T1000 (cell line): ENCODE measurements around the gene GCK.

Experiments
- DNase-seq: peaks from one replicate; lab custom pipeline; 2025; ENCODE audit warnings: mixed read lengths; lab: John Stamatoyannopoulos, UW

Gene GCK

DNA sequence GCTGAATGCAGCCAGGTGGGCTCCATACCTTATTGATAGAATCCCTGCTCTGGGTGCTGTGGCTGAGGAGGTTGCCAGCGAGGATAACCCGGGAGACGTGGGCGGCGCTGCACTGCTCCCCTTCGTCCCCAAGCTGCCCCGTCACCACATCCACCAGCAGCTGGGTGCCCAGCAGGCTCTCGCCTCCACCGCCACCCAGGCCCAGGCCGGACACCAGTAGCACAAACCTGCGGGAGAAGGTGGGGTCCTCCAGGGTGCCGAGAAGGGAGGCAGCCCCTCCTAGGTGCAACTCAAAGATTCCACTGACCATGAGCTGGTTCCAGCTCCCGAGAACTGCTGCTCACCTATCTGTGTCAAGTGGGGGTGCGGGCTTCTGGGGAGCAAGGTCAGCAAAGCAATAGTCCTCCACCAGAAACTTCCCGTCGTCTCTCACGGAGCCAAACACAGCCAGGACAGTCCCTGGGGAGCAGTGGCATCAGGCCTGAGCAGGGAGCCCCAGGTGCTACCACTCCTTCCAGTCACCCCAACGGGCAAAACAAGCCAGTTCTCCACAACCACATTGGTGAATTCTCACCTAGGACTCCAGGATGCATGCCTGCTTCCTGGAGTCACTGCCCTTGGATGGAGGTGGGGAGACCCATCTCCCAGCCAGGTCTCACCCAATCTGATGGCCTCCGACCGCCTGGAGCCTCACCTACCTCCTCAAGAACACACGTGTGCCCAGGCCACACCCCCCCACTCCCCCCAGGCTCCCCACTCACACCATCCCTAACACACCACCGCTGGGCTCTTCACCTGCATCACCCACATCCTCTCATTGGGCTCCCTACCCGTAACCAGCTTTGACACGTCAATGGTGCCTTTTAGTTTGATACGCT, 72.2 kb downstream of the GCK start:
- DNase-seq = no peak

DNA sequence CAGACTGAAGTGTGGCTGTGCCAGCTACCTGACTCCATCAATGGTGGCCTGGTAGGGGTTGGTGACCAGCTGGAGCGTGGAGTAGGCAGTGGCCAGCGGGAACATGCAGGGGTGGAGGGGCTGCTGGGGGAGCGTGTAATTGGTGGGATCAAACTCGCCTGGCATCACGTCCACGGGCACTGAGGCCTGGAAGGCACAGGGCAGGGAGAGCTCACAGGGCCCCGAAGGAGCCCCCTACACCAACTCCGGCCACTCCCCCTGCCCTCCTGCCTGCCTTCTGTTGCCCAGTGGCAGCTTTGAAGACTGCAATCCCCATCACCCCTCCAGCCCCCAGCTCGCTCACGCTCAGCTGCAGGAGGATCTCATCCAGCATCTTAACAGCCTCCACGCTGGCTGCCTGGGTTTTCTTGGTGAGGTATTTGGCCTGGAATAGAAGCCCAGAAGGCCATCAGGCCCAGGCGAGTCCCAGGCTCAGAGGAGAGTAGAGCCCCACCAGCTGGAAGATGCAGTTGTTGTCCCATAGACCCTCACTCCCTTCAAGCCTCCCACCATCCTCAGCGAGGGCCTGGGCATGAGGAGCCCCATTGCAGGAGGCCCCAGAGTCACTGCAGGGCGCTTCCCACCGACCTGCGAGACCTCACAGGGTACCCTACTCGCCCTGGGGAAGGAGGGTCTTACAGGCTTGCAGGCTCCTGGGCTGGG, 73.0 kb downstream of the GCK start:
- no peak for DNase-seq

DNA sequence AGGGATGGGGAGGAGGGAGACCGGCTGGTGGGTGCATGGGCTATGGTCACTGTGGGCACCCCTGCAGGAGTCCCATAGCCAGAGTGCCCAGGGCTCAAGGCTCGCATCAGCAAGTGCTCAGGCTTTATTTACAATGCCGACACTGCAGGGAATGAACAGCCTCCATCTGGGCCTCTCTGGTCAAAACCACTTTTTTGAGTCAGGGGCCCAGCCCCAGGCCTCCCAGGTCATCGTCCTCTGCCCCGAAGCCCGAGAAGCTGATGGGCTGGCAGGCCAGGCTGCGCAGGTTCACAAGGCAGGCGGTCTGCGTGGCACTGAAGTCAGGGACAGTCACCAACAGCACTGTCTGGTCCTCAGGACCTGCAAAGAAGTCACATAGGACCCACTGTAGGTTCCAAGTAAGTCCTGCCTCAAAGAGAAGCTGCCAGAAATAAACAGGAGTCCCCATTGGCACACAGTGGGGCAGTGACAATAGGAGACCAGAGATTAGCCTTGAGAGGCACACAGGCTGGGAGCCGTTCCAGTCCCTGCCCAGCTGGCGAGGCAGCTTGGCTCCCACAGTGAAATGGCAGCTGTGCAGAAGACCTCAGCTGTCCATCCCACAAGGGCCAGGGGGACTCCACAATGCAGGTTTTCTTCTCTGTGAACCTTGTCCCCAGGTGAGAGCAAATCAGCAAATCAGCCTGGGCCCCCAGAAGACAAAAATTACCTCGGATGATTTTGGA, 74.5 kb downstream of the GCK start:
- DNase-seq = no peak

DNA sequence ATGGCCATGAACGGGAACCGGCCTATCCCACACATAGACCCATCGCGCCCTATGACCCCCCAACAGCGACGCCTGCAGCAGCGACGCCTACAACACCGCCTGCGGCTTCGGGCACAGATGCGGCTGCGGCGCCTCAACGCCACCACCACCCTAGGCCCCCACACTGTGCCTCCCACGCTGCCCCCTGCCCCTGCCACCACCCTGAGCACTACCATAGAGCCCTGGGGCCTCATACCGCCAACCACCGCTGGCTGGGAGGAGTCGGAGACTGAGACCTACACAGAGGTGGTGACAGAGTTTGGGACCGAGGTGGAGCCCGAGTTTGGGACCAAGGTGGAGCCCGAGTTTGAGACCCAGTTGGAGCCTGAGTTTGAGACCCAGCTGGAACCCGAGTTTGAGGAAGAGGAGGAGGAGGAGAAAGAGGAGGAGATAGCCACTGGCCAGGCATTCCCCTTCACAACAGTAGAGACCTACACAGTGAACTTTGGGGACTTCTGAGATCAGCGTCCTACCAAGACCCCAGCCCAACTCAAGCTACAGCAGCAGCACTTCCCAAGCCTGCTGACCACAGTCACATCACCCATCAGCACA, 75.4 kb downstream of the GCK start:
- DNase-seq = no peak

DNA sequence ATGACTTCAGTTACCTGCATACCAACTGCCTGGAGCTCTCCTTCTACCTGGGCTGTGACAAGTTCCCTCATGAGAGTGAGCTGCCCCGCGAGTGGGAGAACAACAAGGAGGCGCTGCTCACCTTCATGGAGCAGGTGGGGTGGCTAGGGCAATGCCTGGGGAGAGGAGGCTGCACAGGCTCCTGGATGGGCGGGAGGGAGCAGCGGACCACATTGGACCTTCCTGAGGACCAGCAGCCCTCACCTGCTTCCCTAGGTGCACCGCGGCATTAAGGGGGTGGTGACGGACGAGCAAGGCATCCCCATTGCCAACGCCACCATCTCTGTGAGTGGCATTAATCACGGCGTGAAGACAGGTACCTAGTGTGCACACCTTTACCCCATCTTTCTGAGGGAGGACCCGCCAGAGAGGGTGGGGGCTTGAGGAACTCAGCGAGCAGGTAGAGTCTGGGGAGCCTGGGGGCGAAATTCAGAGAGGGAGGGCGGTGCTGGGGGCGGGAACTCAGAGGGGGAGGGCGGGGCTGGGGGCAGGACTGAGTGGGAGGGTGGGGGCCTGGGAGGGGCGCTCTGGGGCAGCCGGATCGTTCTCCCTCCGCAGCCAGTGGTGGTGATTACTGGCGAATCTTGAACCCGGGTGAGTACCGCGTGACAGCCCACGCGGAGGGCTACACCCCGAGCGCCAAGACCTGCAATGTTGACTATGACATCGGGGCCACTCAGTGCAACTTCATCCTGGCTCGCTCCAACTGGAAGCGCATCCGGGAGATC, 76.1 kb downstream of the GCK start:
- DNase-seq = no peak

DNA sequence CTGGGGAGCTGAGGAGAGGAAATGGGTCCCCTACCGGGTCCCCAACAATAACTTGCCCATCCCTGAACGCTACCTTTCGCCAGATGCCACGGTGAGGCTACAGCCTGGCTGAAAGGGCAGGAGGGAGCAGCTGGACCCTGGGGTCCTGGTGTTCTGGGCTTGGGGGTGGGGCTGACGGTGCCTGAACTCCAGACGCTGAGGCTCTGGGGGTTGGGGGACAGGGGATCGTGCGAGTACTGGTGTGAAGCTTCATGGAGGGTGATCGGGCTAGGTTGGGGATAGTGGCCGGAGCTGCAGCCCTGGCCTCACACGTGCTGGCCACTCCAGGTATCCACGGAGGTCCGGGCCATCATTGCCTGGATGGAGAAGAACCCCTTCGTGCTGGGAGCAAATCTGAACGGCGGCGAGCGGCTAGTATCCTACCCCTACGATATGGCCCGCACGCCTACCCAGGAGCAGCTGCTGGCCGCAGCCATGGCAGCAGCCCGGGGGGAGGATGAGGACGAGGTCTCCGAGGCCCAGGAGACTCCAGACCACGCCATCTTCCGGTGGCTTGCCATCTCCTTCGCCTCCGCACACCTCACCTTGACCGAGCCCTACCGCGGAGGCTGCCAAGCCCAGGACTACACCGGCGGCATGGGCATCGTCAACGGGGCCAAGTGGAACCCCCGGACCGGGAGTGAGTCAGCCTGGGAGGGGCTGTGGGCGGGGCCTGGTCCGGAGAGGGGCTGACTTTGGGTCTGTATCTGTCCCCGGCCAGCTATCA, 76.8 kb downstream of the GCK start:
- no peak for DNase-seq

DNA sequence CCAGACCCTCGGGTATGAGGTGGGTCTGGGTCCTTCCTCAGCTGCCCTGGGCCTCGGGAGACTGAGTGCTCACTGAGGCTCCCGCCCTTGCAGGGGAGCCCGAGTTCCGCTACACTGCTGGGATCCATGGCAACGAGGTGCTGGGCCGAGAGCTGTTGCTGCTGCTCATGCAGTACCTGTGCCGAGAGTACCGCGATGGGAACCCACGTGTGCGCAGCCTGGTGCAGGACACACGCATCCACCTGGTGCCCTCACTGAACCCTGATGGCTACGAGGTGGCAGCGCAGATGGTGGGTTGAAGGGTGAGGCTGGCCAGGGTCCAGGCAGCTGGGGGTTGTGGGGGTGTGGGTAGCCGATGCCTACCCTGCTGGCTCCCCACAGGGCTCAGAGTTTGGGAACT, 77.5 kb downstream of the GCK start:
- no peak for DNase-seq

DNA sequence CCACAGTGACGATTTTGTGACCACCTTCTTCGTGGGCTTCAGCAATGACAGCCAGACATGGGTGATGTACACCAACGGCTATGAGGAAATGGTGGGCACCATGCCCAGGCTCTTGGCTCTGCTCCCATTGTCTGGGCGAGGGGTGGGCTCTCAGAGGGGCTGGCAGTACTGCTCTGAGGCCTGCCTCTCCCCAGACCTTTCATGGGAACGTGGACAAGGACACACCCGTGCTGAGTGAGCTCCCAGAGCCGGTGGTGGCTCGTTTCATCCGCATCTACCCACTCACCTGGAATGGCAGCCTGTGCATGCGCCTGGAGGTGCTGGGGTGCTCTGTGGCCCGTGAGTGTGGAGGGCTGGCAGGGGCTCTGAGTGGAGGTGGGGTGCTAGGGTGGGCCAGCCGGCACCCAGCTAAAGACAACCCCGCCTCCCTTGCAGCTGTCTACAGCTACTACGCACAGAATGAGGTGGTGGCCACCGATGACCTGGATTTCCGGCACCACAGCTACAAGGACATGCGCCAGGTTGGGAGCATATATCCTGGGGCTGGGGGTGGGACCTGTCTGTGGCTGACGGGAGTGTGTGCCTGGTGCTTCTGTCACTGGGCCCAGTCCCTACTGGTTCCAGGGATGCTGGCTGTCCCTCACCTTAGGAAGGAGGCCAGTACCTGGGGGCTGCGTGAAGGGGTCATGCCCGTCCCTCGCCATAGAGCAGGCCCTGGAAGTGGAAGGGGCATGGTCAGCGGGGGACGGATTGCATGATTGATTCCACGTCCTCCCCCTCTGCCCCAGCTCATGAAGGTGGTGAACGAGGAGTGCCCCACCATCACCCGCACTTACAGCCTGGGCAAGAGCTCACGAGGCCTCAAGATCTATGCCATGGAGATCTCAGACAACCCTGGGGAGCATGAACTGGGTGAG, 78.3 kb downstream of the GCK start:
- no peak for DNase-seq

DNA sequence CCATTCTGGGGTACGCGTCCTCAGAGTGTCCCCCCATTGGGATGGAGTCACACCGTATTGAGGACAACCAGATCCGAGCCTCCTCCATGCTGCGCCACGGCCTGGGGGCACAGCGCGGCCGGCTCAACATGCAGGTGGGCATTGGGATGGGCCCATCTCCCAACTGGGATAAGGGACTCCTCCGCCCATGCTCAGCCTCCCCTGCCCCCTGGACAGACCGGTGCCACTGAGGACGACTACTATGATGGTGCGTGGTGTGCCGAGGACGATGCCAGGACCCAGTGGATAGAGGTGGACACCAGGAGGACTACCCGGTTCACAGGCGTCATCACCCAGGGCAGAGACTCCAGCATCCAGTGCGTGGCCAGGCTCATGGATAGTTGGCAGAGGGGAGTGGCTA, 79.2 kb downstream of the GCK start:
- DNase-seq = no peak

DNA sequence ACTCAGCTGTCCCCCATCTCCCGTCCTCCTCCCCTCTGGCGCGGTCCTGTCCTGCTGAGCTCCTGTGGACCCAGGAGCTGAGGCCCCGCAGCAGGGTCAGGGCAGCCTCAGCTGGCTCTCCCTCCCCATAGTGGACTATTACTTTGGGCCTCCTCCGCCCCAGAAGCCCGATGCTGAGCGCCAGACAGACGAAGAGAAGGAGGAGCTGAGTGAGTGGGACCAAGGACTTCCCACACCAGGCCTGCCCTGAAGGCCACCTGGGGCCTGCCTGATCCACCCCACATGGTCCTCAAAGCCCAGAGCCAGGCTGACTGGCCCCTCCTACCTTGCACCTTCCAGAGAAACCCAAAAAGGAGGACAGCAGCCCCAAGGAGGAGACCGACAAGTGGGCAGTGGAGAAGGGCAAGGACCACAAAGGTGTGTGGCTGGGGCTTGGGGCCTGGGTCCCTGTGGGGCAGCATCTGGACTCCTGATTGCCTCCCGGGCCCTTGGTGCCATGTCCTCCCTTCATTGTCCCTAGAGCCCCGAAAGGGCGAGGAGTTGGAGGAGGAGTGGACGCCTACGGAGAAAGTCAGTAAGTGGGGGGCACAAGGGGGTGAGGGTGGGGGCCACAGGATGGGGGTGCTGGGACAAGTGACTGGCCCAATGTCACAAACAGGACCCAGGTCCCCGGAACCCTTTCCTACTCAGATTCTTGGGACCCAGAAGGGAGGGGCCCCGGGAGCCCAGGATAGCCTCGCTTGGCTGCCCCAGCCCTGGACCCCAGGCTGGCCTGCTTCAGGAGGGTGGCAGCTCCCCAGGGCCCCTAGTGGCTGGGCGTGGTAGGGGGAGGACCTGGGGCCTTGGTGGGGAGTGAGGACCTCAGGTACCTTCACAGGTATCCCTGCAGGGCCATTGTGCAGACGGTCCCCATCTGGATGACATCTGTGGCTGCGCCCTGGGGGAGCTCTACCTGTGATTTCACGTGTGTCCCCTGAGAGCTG, 80.2 kb downstream of the GCK start:
- no peak for DNase-seq

DNA sequence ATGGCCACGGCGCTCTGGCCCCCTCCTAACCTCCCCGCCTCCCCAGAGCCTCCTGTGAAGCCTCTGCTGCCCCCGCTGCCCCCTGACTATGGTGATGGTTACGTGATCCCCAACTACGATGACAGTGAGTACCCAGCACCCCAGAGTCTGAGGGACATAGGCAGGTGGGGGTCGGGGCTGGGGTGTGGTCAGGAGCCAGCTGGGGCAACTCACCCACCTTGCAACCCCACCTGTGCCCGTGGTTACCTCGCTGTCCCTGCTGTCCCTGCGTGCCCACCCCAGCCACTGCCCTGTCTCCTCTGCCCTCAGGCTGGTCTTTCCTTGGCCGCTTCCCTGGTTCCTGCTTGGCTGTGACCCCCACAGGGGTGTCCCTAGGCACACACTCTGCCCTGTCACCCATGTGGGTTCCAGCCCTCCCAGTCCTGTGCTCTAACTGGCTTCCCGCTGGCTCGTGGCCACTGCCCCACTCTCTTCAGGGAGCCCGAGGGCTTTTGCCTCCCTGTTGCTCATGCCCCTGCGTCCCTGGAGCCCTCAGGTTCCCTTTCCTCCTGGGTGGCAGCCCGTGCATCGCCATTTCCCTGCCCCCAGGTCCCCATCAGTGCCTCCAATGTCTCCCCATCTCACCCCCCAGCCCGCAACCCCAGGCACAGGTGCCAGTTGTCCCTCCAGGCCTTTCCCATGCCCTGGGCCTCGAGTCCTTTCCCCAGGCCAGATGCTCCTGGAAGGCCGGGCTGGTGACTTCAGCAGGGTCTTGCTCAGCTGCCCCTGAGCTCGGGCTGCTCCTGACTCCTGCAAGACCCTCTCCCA, 81.1 kb downstream of the GCK start:
- no peak for DNase-seq

DNA sequence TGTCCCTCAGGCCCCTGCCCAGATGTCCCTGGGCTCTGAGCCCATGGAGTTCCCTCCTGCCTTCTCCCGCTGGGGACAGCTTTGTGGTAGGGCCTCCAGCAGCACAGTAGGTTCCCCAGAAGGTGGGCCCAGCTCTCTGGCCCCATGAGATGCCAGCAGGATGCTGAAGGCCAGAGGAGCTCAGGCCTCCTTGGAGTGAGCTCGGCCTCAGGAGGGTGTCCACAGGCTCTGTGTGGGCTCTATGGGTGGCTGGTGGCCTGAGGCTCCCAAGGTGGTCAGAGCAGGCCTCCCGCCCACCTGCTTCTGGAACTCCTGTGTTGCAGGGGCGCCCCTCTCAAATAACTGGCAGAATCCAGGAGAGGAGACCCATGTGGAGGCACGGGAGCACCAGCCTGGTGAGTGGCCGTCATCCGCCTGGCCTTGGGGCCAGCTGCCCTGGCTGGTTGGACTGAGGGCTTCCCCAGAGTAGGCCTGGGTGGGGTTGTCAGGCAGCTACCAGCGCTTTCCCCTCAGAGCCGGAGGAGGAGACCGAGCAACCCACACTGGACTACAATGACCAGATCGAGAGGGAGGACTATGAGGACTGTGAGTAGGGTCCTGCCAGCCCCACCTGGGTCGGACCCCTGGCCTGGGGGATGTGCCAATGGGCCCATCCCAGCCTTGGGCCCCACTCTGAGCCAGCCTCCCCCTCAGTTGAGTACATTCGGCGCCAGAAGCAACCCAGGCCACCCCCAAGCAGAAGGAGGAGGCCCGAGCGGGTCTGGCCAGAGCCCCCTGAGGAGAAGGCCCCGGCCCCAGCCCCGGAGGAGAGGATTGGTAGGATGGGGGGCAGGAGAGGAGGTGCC, 81.9 kb downstream of the GCK start:
- no peak for DNase-seq

DNA sequence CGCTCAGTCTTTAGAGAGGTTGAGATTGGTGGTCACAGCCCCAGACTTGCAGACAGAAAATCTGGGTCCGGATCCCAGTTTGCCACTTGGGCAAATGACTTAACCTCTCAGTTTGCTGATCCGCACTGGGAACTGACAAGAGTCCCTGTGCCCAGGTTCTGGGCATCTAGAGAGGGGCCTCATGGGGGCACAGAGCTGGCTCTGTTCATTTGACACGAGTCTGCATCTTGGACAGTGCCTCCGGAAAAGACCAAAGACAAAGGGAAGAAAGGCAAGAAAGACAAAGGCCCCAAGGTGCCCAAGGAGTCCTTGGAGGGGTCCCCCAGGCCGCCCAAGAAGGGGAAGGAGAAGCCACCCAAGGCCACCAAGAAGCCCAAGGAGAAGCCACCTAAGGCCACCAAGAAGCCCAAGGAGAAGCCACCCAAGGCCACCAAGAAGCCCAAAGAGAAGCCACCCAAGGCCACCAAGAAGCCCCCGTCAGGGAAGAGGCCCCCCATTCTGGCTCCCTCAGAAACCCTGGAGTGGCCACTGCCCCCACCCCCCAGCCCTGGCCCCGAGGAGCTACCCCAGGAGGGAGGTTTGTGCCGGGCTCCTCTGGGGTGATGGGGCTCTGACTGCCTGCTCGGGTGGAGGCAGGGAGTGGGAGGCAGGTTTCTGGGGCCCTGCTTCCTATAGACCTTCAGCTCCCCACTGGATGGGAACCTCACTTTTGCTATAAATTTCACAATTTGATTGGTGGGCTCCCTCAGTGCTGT, 82.8 kb downstream of the GCK start:
- no peak for DNase-seq

DNA sequence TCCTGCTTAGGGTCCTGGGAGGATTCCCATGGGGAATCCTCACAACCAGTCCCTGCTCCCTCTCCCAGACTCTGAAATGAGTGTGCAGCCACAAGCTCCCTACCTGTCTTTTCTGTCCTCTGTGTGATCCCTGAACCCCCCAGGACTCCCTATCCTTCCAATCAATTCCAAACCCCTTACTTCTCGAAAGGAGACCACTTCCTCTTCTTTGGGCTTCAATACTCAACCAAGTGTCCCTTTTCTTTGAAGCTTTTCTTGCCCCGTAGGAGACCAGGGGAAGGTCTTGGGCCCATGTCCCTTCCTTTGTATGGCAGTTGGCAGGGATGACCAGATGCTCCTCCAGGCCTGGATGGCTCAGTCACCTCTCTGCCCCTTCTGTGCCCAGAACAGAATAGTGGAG, 83.4 kb downstream of the GCK start:
- no peak for DNase-seq

DNA sequence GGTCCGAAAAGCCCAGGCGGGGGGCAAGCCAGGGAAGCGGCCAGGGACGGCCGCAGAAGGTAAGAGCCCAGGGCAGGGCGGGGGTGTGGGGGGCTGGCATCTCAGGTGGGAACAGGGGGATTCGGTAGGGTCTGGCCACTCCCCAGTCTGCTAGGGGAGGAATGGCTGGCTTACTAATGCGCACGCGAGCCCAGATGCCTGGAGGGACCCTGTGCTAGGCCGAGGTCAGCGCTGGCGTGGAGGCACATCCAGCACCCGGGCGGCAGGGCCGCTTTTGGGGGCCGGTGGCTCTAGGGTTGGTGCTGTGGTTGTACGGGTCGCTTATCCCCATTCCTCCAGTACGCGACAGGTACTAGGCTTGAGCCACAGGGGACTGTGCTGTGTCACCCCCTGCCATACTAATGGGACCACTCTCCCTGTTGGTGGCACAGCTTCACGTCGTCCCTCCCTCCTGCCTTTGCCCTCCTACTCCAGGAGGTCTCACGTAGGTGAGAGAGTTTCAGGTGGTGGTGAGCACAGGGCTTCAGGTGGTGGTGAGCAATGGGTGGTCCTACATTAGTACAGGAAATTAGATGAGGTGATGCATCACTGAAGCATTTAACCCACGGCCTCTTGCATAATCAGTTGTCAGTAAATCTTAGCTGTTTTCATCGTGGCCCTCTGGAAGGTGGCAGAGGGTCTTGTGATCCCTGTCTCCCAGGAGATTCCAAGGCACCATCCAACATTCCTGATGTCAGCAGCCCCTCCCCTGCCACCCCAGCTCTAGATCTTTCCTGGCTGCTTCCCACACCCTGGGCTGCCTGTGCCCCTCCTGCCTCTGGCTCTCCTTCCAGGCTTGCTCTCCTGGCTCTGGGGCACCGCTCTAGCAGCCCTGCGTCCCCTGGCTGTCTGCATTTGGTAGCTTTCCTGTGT, 84.1 kb downstream of the GCK start:
- DNase-seq = peak; percentile 41
